Measurements from ENCODE around the gene DLG2. TPM values are rescaled to one million over a fixed set of nuclear protein-coding genes. Genes with fewer than 3 reads are reported as not detected.

The DLG2 gene
- total RNA-seq, 1 donor from 2014 or later: 0.43 TPM

GRCh38 chr11:85440273-85440672 lies 186.9 kb downstream of the DLG2 start:
- Histone ChIP-seq H3K4me3 (no peak overlapping the region), H3K27ac (no peak overlapping the region), H3K36me3 (peaks cover 0 to 5% of the 10 kb centered on the region in 2 donors), H3K9me3 (peaks cover 0 to 48% of the 10 kb centered on the region in 2 donors), H3K27me3 (no peaks in the 10 kb centered on the region), H3K4me1 (peaks cover 0 to 4% of the 10 kb centered on the region in 2 donors)
- intact Hi-C loops (cut with DNase I): no loop called here
- DNase-seq (ENCODE audit: low spot score in 2 of 2): no peak
- TF ChIP-seq, protein P1, sequence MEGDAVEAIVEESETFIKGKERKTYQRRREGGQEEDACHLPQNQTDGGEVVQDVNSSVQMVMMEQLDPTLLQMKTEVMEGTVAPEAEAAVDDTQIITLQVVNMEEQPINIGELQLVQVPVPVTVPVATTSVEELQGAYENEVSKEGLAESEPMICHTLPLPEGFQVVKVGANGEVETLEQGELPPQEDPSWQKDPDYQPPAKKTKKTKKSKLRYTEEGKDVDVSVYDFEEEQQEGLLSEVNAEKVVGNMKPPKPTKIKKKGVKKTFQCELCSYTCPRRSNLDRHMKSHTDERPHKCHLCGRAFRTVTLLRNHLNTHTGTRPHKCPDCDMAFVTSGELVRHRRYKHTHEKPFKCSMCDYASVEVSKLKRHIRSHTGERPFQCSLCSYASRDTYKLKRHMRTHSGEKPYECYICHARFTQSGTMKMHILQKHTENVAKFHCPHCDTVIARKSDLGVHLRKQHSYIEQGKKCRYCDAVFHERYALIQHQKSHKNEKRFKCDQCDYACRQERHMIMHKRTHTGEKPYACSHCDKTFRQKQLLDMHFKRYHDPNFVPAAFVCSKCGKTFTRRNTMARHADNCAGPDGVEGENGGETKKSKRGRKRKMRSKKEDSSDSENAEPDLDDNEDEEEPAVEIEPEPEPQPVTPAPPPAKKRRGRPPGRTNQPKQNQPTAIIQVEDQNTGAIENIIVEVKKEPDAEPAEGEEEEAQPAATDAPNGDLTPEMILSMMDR (IDR thresholded peaks at IDR 0.05): no peak

GRCh38 chr11:85438328-85438727 lies 188.8 kb downstream of the DLG2 start:
- H3K27ac ChIP-seq: no peak overlapping the region
- intact Hi-C loops (cut with DNase I): no loop called here
- no peak for DNase-seq (ENCODE audit: low spot score in 2 of 2)
- H3K9me3 ChIP-seq: peaks cover 6 to 65% of the 10 kb centered on the region in 2 donors
- TF ChIP-seq, protein P1 (IDR thresholded peaks at IDR 0.05): no peak
- no peaks in the 10 kb centered on the region for H3K4me1 ChIP-seq
- no peaks in the 10 kb centered on the region for H3K27me3 ChIP-seq
- no peak overlapping the region for H3K4me3 ChIP-seq
- peaks cover 0 to 5% of the 10 kb centered on the region in 2 donors for H3K36me3 ChIP-seq

DNA sequence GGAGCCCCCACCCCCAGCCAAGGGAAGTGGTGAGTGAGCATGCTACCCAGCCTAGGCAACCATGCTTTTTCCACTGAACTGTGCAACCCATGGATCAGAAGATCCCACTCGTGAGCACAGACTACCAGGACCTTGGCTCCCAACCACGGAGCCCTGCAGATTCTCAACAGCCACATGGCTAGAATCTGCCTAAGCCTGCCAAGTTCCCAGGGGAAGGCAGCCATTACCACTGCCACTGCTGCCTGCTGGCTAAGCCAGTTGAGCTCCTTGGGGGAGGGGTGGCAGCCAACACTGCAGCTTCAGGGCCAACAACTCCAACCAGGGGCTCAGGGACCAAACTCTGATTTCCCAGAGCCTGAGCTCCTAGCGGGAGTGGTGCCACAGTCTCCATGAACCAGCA lies 195.8 kb downstream of the DLG2 start:
- Histone ChIP-seq H3K4me3 (no peak overlapping the region), H3K4me1 (no peaks in the 10 kb centered on the region), H3K27ac (no peak overlapping the region), H3K9me3 (peaks cover 11 to 62% of the 10 kb centered on the region in 2 donors), H3K27me3 (no peaks in the 10 kb centered on the region), H3K36me3 (no peaks in the 10 kb centered on the region)
- intact Hi-C loops (cut with DNase I): no loop called here
- DNase-seq (ENCODE audit: low spot score in 2 of 2): no peak
- TF ChIP-seq, protein P1 (IDR thresholded peaks at IDR 0.05): no peak

DNA sequence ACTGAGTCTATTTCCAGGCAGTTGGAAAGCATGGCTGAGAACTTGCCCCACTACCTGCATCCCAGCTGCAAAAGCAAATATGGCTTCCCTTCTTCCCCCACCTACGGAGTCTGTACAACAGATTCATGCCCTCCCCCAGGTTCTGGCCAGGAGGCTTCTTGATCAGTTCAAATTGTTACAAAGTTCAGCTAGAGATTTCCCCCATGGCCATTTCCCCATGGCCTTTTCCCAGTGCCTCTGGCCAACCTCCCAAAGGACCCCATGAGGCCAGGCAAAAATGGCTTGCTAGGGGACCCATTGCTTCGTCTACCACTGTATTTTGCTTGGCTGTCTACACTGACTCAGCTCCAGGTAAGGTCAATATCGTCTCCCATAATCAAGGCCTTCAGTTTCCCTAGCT lies 203.3 kb downstream of the DLG2 start:
- H3K9me3 ChIP-seq: peaks cover 4 to 61% of the 10 kb centered on the region in 2 donors
- no peaks in the 10 kb centered on the region for H3K4me1 ChIP-seq
- DNase-seq (ENCODE audit: low spot score in 2 of 2): no peak

GRCh38 chr11:85423316-85423715 lies 203.8 kb downstream of the DLG2 start:
- DNase-seq (ENCODE audit: low spot score in 2 of 2): no peak
- Histone ChIP-seq H3K36me3 (no peaks in the 10 kb centered on the region), H3K9me3 (peaks cover 8 to 63% of the 10 kb centered on the region in 2 donors), H3K4me3 (no peak overlapping the region), H3K27me3 (no peaks in the 10 kb centered on the region), H3K4me1 (no peaks in the 10 kb centered on the region), H3K27ac (no peak overlapping the region)
- TF ChIP-seq, protein P1 (IDR thresholded peaks at IDR 0.05): no peak
- intact Hi-C loops (cut with DNase I): no loop called here

More for the DNA sequence above, 203.3 kb downstream of the DLG2 start:
- H3K27me3 ChIP-seq: no peaks in the 10 kb centered on the region
- H3K4me3 ChIP-seq: no peak overlapping the region
- no peaks in the 10 kb centered on the region for H3K36me3 ChIP-seq
- intact Hi-C loops (cut with DNase I): no loop called here
- H3K27ac ChIP-seq: no peak overlapping the region
- TF ChIP-seq, protein P1 (IDR thresholded peaks at IDR 0.05): no peak

- no peaks in the 10 kb centered on the region for H3K27me3 ChIP-seq
- peaks cover 15 to 74% of the 10 kb centered on the region in 2 donors for H3K9me3 ChIP-seq
- no peak for DNase-seq (ENCODE audit: low spot score in 2 of 2)
- no peaks in the 10 kb centered on the region for H3K36me3 ChIP-seq
- H3K4me1 ChIP-seq: no peaks in the 10 kb centered on the region
- intact Hi-C loops (cut with DNase I): no loop called here
- no peak overlapping the region for H3K4me3 ChIP-seq
- H3K27ac ChIP-seq: no peak overlapping the region
- TF ChIP-seq, protein P1 (IDR thresholded peaks at IDR 0.05): no peak
Measured at GRCh38 chr11:85414175-85414574, 213.0 kb downstream of the DLG2 start.
